ENCODE data around the gene CD300LG. TPM values are rescaled to one million over a fixed set of nuclear protein-coding genes. Genes with fewer than 3 reads are reported as not detected.
A peak's percentile ranks its signal among the peaks of the same experiment; 100 is the strongest.

CD300LG gene
- polyA plus RNA-seq, 2 of the 4 experiments (the other 2 are of a cell fraction), result not detected

- ATAC-seq, result no peak
- ChIA-PET CTCF (interaction anchor here (0.5 to 9.7 kb wide), 56 partner anchors 7 to 758 kb away, joined by 3 to 412 read pairs (median 5); partner anchors contain the start of genes CD300LG, CFAP97D1, MPP2 and NAGS), POLR2A (interaction anchor here (0.6 to 1.0 kb wide), 3 partner anchors 11 to 192 kb away, joined by 3 read pairs; no protein-coding TSS in a partner anchor)
- Histone ChIP-seq H3K27ac (no peak overlapping the region), H3K4me1 (peaks cover 5% of the 10 kb centered on the region), H3K4me2 (no peak overlapping the region), H3K4me3 (no peak overlapping the region), H3K9me3 (no peaks in the 10 kb centered on the region)
- no peak for TF ChIP-seq CEBPB (IDR thresholded peaks at IDR 0.05)
- no peak for TF ChIP-seq RAD21 (conservative IDR thresholded peaks at IDR 0.05 in 1 of 2, IDR thresholded peaks at IDR 0.05 in 1 of 2)
- TF ChIP-seq E2F6 (IDR thresholded peaks at IDR 0.05; ENCODE audit: borderline replicate concordance, low read depth), result no peak
- no peak for TF ChIP-seq SREBF2 (IDR thresholded peaks at IDR 0.05)
- TF ChIP-seq ZC3H11A (IDR thresholded peaks at IDR 0.05), result no peak
- TF ChIP-seq NPAS2 (CRISPR knock-in tag; IDR thresholded peaks at IDR 0.05; ENCODE audit: borderline replicate concordance), result no peak
- no peak for TF ChIP-seq MAZ (IDR thresholded peaks at IDR 0.05; ENCODE audit: borderline replicate concordance, low read depth, low read length)
- no peak for TF ChIP-seq ESRRA (IDR thresholded peaks at IDR 0.05; ENCODE audit: borderline replicate concordance, low read length)
- no peak for TF ChIP-seq KDM5A (IDR thresholded peaks at IDR 0.05)
- no peak for TF ChIP-seq ZSCAN20 (CRISPR knock-in tag; IDR thresholded peaks at IDR 0.05)
- no peak for TF ChIP-seq ATOH8 (CRISPR knock-in tag; IDR thresholded peaks at IDR 0.05; ENCODE audit: low read depth)
- TF ChIP-seq SMC3 (IDR thresholded peaks at IDR 0.05), result no peak
- TF ChIP-seq KDM1A (IDR thresholded peaks at IDR 0.05; ENCODE audit: low read depth), result no peak
- no peak for TF ChIP-seq TP53 (CRISPR knock-in tag; IDR thresholded peaks at IDR 0.05)
- TF ChIP-seq ZNF302 (CRISPR knock-in tag; IDR thresholded peaks at IDR 0.05), result no peak
- TF ChIP-seq FOXS1 (CRISPR knock-in tag; IDR thresholded peaks at IDR 0.05), result no peak
- no peak for TF ChIP-seq EP300 (IDR thresholded peaks at IDR 0.05)
- TF ChIP-seq FOSB (CRISPR knock-in tag; IDR thresholded peaks at IDR 0.05), result no peak
- FAIRE-seq, result no peak
- 86% methylated on average over 10 of the region's 10 CpGs for WGBS (ENCODE audit: missing lambda C conversion rate)
- DNase-seq (ENCODE audit: low read depth in 1 of 2, low spot score in 1 of 2), result no peak
Observed at GRCh38 chr17:43877451-43878155, 30.6 kb downstream of the CD300LG start.

DNA sequence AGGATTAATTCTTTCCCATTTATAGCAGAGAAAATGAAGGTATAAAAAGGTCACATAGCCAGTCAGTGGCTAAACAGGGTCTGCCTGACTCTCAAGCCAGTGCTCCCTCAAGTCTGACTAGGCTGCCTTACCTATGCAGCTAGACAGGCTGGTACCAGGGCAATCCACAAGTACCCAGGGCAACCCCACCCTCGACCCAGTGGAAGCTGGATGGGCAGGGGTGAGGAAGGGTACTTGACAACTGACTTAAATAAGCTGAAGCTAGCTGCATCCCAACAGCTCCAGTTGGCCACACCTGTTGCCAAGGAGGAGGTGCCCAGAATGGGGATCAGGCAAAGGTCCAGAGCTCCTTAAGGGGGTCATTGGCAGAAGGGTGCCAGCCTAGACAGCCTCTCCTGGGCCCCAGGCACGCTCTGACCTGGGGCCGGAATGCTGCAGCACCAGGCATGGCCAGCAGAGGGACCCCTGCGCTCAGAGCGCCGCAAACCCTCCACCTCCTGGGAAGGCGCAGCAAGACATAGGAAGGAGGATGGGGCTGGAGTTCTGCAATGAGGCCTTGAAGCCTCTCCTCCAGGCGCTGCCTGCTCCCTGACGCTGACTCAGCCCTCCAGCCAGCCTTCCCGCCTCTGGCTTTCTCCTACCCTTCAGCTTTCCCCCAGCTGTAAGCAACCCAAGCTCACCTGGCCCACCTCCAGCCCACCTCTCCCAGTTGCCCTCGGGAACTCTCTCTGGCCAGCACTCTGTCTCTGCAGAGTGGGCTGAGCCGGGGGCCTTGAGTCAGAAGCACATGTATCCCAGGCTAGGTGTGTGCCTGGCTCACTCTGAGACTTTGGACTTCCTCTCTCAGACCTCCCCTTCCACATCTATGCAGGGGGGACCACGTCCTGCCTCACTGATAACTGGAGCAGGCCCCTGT, 31.5 kb downstream of the CD300LG start:
- ATAC-seq (peak; percentile 83 to 94), DNase-seq (ENCODE audit: low read depth in 1 of 2, low spot score in 1 of 2) (peak; percentile 87 to 98), FAIRE-seq (peak; percentile 51)
- H3K4me1 ChIP-seq, result peaks cover 5% of the 10 kb centered on the region
- H3K4me2 ChIP-seq, result peak overlapping the region; percentile 42; the same call in 2 of the 3 replicates
- 18% methylated on average over 12 of the region's 13 CpGs for WGBS (ENCODE audit: missing lambda C conversion rate)
- H3K27ac ChIP-seq, result peak overlapping the region; percentile 33 to 54; a peak in 4 of 6 replicates
- no peaks in the 10 kb centered on the region for H3K9me3 ChIP-seq
- CTCF ChIA-PET, result interaction anchor here (0.5 to 9.7 kb wide), 62 partner anchors 8 to 757 kb away, joined by 3 to 412 read pairs (median 5); partner anchors contain the start of genes CD300LG, CFAP97D1, MPP2 and NAGS
- no peak overlapping the region for H3K4me3 ChIP-seq
- POLR2A ChIA-PET, result interaction anchor here (0.6 to 1.0 kb wide), 2 partner anchors 10 to 68 kb away, joined by 3 read pairs; no protein-coding TSS in a partner anchor
- TF ChIP-seq CBX8 (IDR thresholded peaks at IDR 0.05) (no peak), ZNF302 (CRISPR knock-in tag; IDR thresholded peaks at IDR 0.05) (no peak), FOXS1 (CRISPR knock-in tag; IDR thresholded peaks at IDR 0.05) (no peak), SMC3 (IDR thresholded peaks at IDR 0.05) (peak; percentile 85), JUNB (IDR thresholded peaks at IDR 0.05) (no peak), MAFK (IDR thresholded peaks at IDR 0.05; ENCODE audit: partially characterized antibody) (peak; percentile 85), CEBPB (IDR thresholded peaks at IDR 0.05) (no peak), RAD21 (conservative IDR thresholded peaks at IDR 0.05 in 1 of 2, IDR thresholded peaks at IDR 0.05 in 1 of 2) (peak; percentile 85 to 88), SREBF2 (IDR thresholded peaks at IDR 0.05) (no peak), JUN (IDR thresholded peaks at IDR 0.05) (no peak), ZFP36 (IDR thresholded peaks at IDR 0.05; ENCODE audit: borderline replicate concordance, partially characterized antibody) (no peak), ZSCAN20 (CRISPR knock-in tag; IDR thresholded peaks at IDR 0.05) (no peak), KDM1A (IDR thresholded peaks at IDR 0.05; ENCODE audit: low read depth) (no peak), E2F6 (IDR thresholded peaks at IDR 0.05; ENCODE audit: borderline replicate concordance, low read depth) (0 out of 2 replicates have a peak, but pooled peaks have one; percentile 31), FOSL2 (IDR thresholded peaks at IDR 0.05) (no peak), FOSL2 (CRISPR knock-in tag; IDR thresholded peaks at IDR 0.05) (peak; percentile 24; the same call in 1 of the 2 replicates), EHMT2 (IDR thresholded peaks at IDR 0.05; ENCODE audit: low read depth) (no peak)
- TF ChIP-seq, protein P1, sequence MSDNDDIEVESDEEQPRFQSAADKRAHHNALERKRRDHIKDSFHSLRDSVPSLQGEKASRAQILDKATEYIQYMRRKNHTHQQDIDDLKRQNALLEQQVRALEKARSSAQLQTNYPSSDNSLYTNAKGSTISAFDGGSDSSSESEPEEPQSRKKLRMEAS (IDR thresholded peaks at IDR 0.05), result peak; percentile 69
- TF ChIP-seq, protein P2, sequence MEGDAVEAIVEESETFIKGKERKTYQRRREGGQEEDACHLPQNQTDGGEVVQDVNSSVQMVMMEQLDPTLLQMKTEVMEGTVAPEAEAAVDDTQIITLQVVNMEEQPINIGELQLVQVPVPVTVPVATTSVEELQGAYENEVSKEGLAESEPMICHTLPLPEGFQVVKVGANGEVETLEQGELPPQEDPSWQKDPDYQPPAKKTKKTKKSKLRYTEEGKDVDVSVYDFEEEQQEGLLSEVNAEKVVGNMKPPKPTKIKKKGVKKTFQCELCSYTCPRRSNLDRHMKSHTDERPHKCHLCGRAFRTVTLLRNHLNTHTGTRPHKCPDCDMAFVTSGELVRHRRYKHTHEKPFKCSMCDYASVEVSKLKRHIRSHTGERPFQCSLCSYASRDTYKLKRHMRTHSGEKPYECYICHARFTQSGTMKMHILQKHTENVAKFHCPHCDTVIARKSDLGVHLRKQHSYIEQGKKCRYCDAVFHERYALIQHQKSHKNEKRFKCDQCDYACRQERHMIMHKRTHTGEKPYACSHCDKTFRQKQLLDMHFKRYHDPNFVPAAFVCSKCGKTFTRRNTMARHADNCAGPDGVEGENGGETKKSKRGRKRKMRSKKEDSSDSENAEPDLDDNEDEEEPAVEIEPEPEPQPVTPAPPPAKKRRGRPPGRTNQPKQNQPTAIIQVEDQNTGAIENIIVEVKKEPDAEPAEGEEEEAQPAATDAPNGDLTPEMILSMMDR (IDR thresholded peaks at IDR 0.05), result peak; percentile 96
- TF ChIP-seq, protein P3, sequence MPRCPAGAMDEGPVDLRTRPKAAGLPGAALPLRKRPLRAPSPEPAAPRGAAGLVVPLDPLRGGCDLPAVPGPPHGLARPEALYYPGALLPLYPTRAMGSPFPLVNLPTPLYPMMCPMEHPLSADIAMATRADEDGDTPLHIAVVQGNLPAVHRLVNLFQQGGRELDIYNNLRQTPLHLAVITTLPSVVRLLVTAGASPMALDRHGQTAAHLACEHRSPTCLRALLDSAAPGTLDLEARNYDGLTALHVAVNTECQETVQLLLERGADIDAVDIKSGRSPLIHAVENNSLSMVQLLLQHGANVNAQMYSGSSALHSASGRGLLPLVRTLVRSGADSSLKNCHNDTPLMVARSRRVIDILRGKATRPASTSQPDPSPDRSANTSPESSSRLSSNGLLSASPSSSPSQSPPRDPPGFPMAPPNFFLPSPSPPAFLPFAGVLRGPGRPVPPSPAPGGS (IDR thresholded peaks at IDR 0.05), result no peak
